ENCODE results near the gene ARL6IP1. TPM values are rescaled to one million over a fixed set of nuclear protein-coding genes. Genes with fewer than 3 reads are reported as not detected.

Gene ARL6IP1
- total and polyA plus RNA-seq, 2 of the 13 experiments (the other 11 are each of a cell fraction or from before 2014, with no cell fraction given) = 263 to 373 TPM

GRCh38 chr16:18836702-18837101 lies 35.4 kb upstream of the ARL6IP1 start:
- no TSS peak for BruUV-seq (replicated peaks)
- ChIA-PET CTCF (ENCODE audit: low intra/inter-chr PET ratio, low total read pairs) (no interaction called here), POLR2A (interaction anchor here (1.9 kb wide), 1 partner anchor 35 kb away, joined by 5 read pairs; the partner anchor contains the start of gene ARL6IP1)
- H3K4me1 ChIP-seq (ENCODE audit: insufficient read depth, low read length) = no peaks in the 10 kb centered on the region
- no peak overlapping the region for H3K4me2 ChIP-seq (ENCODE audit: low read depth, low read length)
- DNase-seq (ENCODE audit: low spot score) (no peak), FAIRE-seq (no peak), ATAC-seq (no peak)
- TF ChIP-seq ZNF567 (CRISPR knock-in tag; IDR thresholded peaks at IDR 0.05; ENCODE audit: borderline replicate concordance) (no peak), IRF2 (CRISPR knock-in tag; IDR thresholded peaks at IDR 0.05) (no peak), ZNF205 (CRISPR knock-in tag; IDR thresholded peaks at IDR 0.05) (no peak), ZNF577 (CRISPR knock-in tag; IDR thresholded peaks at IDR 0.05; ENCODE audit: borderline replicate concordance, low read depth) (no peak), ZNF33A (CRISPR knock-in tag; IDR thresholded peaks at IDR 0.05; ENCODE audit: borderline replicate concordance) (no peak), ZNF12 (CRISPR knock-in tag; IDR thresholded peaks at IDR 0.05) (no peak), FOXA1 (IDR thresholded peaks at IDR 0.05) (no peak), FOXA1 (CRISPR knock-in tag; IDR thresholded peaks at IDR 0.05) (no peak)
- TF ChIP-seq, protein P1, sequence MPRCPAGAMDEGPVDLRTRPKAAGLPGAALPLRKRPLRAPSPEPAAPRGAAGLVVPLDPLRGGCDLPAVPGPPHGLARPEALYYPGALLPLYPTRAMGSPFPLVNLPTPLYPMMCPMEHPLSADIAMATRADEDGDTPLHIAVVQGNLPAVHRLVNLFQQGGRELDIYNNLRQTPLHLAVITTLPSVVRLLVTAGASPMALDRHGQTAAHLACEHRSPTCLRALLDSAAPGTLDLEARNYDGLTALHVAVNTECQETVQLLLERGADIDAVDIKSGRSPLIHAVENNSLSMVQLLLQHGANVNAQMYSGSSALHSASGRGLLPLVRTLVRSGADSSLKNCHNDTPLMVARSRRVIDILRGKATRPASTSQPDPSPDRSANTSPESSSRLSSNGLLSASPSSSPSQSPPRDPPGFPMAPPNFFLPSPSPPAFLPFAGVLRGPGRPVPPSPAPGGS (CRISPR knock-in tag; IDR thresholded peaks at IDR 0.05) = no peak
- TF ChIP-seq, protein P2, sequence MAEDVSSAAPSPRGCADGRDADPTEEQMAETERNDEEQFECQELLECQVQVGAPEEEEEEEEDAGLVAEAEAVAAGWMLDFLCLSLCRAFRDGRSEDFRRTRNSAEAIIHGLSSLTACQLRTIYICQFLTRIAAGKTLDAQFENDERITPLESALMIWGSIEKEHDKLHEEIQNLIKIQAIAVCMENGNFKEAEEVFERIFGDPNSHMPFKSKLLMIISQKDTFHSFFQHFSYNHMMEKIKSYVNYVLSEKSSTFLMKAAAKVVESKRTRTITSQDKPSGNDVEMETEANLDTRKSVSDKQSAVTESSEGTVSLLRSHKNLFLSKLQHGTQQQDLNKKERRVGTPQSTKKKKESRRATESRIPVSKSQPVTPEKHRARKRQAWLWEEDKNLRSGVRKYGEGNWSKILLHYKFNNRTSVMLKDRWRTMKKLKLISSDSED (CRISPR knock-in tag; IDR thresholded peaks at IDR 0.05) = no peak
- intact Hi-C loops (cut with micrococcal nuclease; ENCODE audit: unreplicated experiment) (loop anchor here (5.0 kb wide), 1 partner anchor 34 kb away; the partner anchor contains the start of gene ARL6IP1), in situ Hi-C loops (cut with HindIII; ENCODE audit: extremely low pct_ligation_motif_present, low pct_unique_long_range_greater_than_20kb) (no loop called here)
- H4K20me1 ChIP-seq (ENCODE audit: insufficient read depth, low read length) = no peaks in the 10 kb centered on the region; the same call in 1 of the 2 replicates
- H3K4me3 ChIP-seq (replicated peaks in 1 of 3; ENCODE audit: insufficient read depth in 1 of 3, low read depth in 2 of 3, low read length in 3 of 3) = no peak overlapping the region
- H3K9ac ChIP-seq (ENCODE audit: insufficient read depth, low read depth, low read length) = no peak overlapping the region
- no peaks in the 10 kb centered on the region for H3K27me3 ChIP-seq (ENCODE audit: control insufficient read depth in 1 of 2, insufficient read depth in 2 of 2, low read length in 2 of 2)
- no peaks in the 10 kb centered on the region for H3K9me3 ChIP-seq (ENCODE audit: low read length)
- peaks cover 56 to 89% of the 10 kb centered on the region in 2 experiments for H3K36me3 ChIP-seq (replicated peaks in 1 of 2; ENCODE audit: control insufficient read depth in 1 of 2, insufficient read depth in 2 of 2, low read length in 2 of 2)
- no peak overlapping the region for H2AFZ ChIP-seq (ENCODE audit: low read length)
- H3K27ac ChIP-seq (ENCODE audit: extremely low read length, insufficient read depth, low read length) = no peak overlapping the region
- H3K79me2 ChIP-seq (ENCODE audit: insufficient read depth, low read length) = no peaks in the 10 kb centered on the region
